Urinary bladder (tissue), 4 donors: ENCODE data around the gene ZC3H15. TPM values are rescaled to one million over a fixed set of nuclear protein-coding genes. Genes with fewer than 3 reads are reported as not detected.

Experiments
- DNase-seq: peaks from one replicate; pipeline ENCODE4 v3.0.0-alpha.2; 2015; ENCODE audit errors: extremely low spot score
- H3K27ac ChIP-seq: one replicate; pipeline ENCODE4 v1.5.1; 2013; ENCODE audit warnings: low read depth, mild to moderate bottlenecking, moderate library complexity
- H3K36me3 ChIP-seq: one replicate; pipeline ENCODE4 v1.6.1; 2013; ENCODE audit warnings: mild to moderate bottlenecking, moderate library complexity; ENCODE audit not compliant: insufficient read depth
- H3K4me1 ChIP-seq: one replicate; pipeline ENCODE4 v1.6.1; 2013; ENCODE audit warnings: mild to moderate bottlenecking, moderate library complexity; ENCODE audit not compliant: insufficient read depth
- H3K4me3 ChIP-seq: one replicate; pipeline ENCODE4 v1.5.1; 2013; ENCODE audit warnings: low read depth, low read length
- WGBS: extraction: QIAGEN DNeasy Blood & Tissue Kit; methylation state at CpG from one replicate; pipeline ENCODE4 v1.1.7; 2013; 5-methylcytosine and 5-hydroxymethylcytosine counted together
- polyA plus RNA-seq: library from polyadenylated mRNA; stranded (reverse); fragments of 200-250 nt; gene quantifications from one replicate; pipeline ENCODE4 v1.2.3, GENCODE V29; 2013
- total RNA-seq: library from RNA; depleted of rRNA; stranded (reverse); fragments of >200 nt; gene quantifications from one replicate; pipeline ENCODE4 v1.2.3, GENCODE V29; 2014
- donor health status: healthy with polysubstance abuse.
- donor health status: healthy.

ZC3H15 gene
- total and polyA plus RNA-seq, 2 donors = 47.3 to 82.2 TPM

DNA sequence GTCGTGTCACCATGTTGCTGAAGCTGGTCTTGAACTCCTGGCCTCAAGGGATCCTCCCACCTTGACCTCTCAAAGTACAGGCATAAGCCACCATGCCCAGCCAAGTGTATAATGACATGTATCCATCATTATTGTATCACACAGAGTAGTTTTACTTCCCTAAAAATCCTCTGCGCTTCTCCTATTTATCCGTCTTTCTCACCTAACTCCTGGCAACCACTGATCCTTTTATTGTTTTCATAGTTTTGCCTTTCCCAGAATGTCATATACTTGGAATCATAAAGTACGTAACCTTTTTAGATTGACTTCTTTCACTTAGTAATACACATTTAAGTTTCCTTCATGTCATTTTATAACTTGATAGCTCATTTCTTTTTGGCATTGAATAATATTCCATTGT lies 51.0 kb downstream of the ZC3H15 start:
- 92% methylated on average over 4 of the region's 4 CpGs for WGBS

DNA sequence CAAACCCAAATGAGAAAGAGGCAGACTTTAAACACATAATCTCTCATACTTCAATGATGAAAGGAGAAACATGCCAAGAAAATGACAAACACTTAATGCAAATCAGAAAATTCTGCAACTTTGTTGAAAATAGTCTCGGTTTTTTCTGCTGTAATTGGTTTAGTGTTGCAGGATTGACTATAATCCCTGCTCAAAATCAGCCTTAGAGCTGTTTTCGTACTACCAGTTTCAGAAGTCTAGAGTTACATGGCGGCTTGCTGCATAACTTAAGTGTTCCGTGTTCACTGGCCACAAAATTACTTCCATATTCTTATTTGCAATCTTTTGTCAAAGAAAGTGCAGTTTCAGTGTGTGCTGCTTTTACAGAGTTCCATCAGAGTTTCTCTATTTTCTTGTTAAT lies 54.9 kb downstream of the ZC3H15 start:
- Histone ChIP-seq H3K4me3 (no peak overlapping the region), H3K36me3 (no peaks in the 10 kb centered on the region), H3K4me1 (no peaks in the 10 kb centered on the region), H3K27ac (no peak overlapping the region)
- 73% methylated on average over 4 of the region's 4 CpGs for WGBS
- DNase-seq = no peak

More for the DNA sequence above, 51.0 kb downstream of the ZC3H15 start:
- H3K36me3 ChIP-seq = no peaks in the 10 kb centered on the region
- DNase-seq = no peak
- H3K4me1 ChIP-seq = no peaks in the 10 kb centered on the region
- no peak overlapping the region for H3K4me3 ChIP-seq
- no peak overlapping the region for H3K27ac ChIP-seq

DNA sequence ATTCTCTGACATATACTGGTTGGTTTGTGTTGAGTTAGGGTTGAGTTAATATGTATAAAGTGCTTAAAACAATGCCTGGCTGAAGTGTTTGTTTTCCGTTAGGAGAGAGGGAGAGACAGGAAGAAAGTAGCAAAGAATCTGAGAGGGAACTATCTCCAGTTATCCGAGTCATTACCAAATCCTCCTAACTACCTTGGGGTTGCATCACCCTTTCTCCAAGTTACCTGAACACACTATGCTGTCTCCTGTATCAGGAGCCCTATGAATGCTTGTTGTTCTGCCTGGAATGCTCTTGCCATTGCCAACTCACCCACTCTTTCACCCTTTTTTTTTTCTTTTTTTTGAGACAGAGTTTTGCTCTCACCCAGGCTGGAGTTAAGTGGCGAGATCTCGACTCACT lies 55.9 kb downstream of the ZC3H15 start:
- H3K4me1 ChIP-seq = no peaks in the 10 kb centered on the region
- H3K36me3 ChIP-seq = no peaks in the 10 kb centered on the region
- WGBS = 89% methylated on average over 4 of the region's 4 CpGs
- no peak overlapping the region for H3K27ac ChIP-seq
- DNase-seq = no peak
- no peak overlapping the region for H3K4me3 ChIP-seq

DNA sequence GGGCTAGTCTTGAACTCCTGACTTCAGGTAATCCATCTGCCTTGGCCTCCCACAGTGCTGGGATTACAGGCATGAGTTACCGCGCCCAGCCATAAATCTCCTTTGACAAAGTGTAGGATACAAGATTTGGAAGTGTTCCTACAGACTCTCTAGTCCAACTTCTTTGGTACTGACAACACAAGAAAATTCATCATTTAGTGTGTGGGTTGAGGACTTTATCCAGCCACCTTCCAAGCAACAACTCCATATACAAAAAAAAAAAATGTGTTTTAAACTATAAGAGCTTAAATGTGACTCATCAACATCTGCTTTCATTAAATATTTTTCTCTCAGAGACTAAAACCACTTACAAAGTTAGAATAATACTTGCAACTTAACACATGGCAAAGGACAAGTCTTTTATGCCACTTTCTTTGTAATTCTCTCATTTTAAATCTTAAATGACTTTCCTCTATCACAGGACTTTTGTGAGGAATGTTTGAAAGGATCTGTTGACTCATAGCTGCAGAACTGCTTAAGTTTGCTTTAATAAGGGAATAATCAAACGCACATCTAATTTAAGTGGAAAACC lies 57.6 kb downstream of the ZC3H15 start:
- Histone ChIP-seq H3K27ac (no peak overlapping the region), H3K4me1 (no peaks in the 10 kb centered on the region), H3K36me3 (no peaks in the 10 kb centered on the region), H3K4me3 (no peak overlapping the region)
- DNase-seq = no peak
- 65% methylated on average over 3 of the region's 3 CpGs for WGBS

DNA sequence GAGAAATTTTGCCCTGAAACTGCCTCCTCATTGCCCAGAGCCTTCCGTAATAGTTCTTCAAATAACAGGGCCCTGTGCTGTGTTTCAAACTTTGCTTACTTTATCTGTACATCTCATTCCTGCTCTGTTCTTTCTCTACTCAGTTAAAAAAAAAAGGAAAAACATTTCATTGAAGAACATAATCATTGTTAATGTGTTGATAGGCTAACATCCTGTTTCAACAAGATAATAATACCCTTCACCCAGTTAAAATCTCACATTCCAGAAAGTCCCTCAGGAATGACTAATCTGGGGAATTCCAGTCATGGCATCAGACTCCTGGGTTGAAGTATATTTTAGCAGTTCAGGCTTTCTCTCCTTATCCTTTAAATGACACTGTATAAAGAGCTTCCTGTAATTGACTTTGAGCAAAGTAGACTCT lies 58.2 kb downstream of the ZC3H15 start:
- no peak for DNase-seq
- Histone ChIP-seq H3K36me3 (no peaks in the 10 kb centered on the region), H3K4me1 (no peaks in the 10 kb centered on the region), H3K27ac (peak overlapping the region; percentile 38), H3K4me3 (no peak overlapping the region)
- 41% methylated on average over 1 of the region's 1 CpG for WGBS

DNA sequence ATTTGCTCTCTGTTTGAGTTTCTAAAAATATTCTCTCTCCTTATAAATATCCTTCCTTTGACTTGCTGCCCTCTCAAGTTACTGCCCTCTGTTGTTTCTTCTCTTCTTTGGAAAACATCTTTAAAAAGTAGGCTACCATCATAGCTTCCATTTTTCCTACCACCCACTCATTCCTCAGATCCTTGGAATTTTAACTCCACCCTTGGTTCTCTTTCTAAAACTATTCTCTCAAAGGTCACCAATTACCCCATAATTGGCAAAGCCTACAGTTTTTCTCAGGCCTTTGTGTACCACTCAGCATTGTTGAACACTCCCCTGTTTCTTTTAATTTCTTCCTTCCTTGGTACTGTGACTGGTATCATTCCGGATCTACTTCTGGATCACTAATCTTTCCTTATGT lies 60.8 kb downstream of the ZC3H15 start:
- 0% methylated on average over 1 of the region's 1 CpG for WGBS
- no peak for DNase-seq
- Histone ChIP-seq H3K4me3 (no peak overlapping the region), H3K27ac (no peak overlapping the region), H3K4me1 (no peaks in the 10 kb centered on the region), H3K36me3 (no peaks in the 10 kb centered on the region)

DNA sequence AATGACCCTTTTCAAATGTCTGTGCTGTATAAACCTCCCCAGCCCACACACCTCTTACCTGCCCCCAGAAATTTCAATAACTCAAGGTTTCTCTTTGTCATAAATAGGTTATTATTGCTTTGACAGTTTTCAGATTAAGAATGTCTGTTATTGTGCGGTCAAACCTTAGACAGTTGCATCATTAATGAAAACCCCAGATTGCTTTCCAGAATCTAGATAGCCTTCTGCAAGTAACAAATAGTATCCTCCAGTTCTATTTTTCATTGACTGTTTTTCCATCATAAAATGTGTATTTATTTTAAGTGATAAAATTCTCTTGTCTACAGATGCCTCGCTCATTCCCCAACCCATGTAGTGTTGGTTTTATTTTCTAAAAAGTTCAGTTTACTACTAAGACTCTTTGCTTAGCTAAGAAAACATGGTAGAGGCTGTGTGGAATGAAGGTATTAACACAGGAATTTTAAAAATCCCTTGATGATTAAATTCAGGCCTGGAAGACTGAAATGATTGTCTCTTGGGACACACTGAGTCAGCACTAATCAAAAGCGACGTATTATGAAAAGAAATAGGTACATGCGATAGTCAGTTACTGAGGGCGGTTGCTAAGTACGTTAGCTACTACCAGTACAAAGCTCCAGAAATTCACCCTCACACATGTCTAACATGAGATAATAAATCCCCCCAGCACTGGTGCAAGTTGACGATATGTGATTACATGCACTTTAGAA lies 65.4 kb downstream of the ZC3H15 start:
- no peak for DNase-seq
- no peaks in the 10 kb centered on the region for H3K4me1 ChIP-seq
- no peak overlapping the region for H3K27ac ChIP-seq
- 78% methylated on average over 8 of the region's 8 CpGs for WGBS
- no peaks in the 10 kb centered on the region for H3K36me3 ChIP-seq
- H3K4me3 ChIP-seq = no peak overlapping the region

DNA sequence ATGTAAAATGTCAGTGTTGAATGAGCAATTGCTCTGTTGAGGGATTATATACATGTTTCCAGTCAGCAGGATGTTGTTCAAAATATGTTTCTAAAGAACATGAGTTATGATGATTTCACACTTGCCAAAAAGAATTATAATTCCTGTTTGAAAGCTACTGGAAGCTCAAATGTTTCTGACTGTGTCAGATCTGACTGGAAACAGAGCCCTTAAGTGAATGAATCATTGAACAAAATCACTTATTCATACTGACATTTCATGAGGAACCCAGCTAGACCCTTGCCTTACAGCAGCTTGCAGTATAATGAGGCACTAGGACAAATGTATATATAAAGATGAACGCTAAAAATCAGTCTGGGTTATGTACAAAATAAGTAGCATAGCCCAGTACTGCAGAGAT lies 68.4 kb downstream of the ZC3H15 start:
- no peaks in the 10 kb centered on the region for H3K36me3 ChIP-seq
- DNase-seq = no peak
- H3K4me3 ChIP-seq = no peak overlapping the region
- no peak overlapping the region for H3K27ac ChIP-seq
- no peaks in the 10 kb centered on the region for H3K4me1 ChIP-seq
- 59% methylated on average over 1 of the region's 1 CpG for WGBS

DNA sequence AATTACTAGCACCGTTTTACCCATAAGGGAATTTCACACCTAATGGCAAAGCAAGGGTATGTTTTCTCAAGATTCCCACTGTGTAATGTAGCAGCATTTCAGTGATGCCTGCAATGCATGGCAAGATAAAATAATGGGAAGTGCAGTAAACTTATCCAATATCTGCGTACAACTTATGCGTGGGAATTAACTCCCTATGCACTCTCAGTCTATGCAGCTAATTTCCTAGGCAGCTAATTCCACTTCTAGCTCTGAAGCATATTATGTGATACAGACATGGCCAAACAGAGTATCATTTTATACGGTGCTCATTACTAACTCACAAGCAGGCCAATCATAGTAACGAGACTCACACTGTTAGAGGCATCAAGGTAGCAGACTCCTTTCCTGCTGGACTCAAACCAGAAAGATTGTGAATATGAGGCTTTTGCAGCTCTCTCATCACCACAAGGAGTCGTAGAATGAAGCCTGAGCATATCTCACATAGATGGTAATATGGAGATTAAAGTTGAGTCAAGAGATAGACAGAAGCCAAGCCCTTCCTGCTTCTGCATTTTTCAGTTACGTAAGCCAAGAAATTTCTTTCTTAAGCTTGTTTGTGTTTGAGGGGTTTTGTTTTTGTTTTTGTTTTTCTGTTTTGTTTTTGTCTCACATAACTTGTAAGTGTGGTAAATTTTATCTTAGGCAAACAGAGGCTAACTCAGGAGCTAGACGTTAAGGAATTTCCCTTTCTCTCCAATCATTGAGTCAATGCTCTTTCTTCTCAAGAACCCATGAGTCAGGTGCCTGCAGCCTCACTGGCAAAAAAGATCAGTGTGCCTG lies 69.0 kb downstream of the ZC3H15 start:
- no peak overlapping the region for H3K4me3 ChIP-seq
- no peak for DNase-seq
- no peaks in the 10 kb centered on the region for H3K4me1 ChIP-seq
- H3K36me3 ChIP-seq = no peaks in the 10 kb centered on the region
- H3K27ac ChIP-seq = no peak overlapping the region
- WGBS = 62% methylated on average over 8 of the region's 8 CpGs

DNA sequence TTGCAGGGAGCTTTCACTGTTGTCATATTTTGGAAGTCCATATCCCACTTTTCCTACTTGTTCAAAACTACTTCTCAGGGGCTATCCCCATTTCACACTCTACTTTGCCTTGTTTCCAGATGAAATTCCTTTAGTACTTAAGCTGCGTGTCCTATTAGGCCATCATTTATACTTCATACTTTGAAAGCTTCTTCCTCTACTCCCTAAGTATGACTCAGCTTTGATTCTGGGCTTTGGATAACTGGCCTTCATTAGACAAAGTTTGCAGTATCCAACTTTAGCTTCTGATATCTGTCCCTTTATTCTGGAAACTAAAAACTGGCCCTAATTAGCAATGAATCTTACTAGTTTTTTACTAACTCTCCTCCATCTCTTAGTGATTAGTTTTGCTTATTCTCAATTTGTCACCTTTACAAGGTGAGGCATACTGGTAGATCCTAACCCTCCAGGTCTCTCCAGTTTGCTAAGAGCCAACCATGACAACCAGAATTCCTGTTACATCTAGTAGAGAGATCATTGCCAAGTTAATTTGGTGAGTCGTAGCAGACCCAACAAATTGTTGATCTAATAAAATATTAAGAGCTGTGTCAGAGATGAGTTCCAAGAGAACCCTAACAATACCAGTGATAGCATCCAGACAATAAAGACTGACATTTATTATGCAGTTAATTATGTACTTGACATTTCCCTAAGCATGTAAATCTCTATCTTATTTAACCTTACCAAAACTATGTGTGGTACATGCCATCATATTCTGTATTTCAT lies 72.6 kb downstream of the ZC3H15 start:
- Histone ChIP-seq H3K4me3 (no peak overlapping the region), H3K36me3 (no peaks in the 10 kb centered on the region), H3K27ac (no peak overlapping the region), H3K4me1 (no peaks in the 10 kb centered on the region)
- no peak for DNase-seq
- 56% methylated on average over 2 of the region's 2 CpGs for WGBS

Other genes with a start within 250 kb of the ZC3H15 start
- 183 TPM for gene ITGAV, start 103.8 kb downstream of the ZC3H15 start, total RNA-seq
- 33.1 TPM for gene ITGAV, start 103.8 kb downstream of the ZC3H15 start, polyA plus RNA-seq
- gene FAM171B, start 207.8 kb downstream of the ZC3H15 start, total RNA-seq = 39.3 TPM
- gene FAM171B, start 207.8 kb downstream of the ZC3H15 start, polyA plus RNA-seq = 3.8 TPM